Neuronal stem cell (in vitro differentiated cells): ENCODE measurements around the gene RNF113B.
A peak's percentile ranks its signal among the peaks of the same experiment; 100 is the strongest.

Experiments used
- DNase-seq: peaks from one replicate; pipeline ENCODE4 v3.0.0-alpha.2; 2013; ENCODE audit warnings: low spot score
- H2AFZ ChIP-seq: one replicate; pipeline ENCODE4 v1.6.1; 2013; ENCODE audit warnings: mild to moderate bottlenecking, low read length, inconsistent platforms
- H2AK5ac ChIP-seq: 2 replicates; pipeline ENCODE4 v1.6.1; 2013; ENCODE audit warnings: low read depth, mild to moderate bottlenecking, inconsistent platforms, low read length, moderate library complexity, mixed read lengths
- H2BK120ac ChIP-seq: 2 replicates; pipeline ENCODE4 v1.6.1; 2013; ENCODE audit warnings: low read depth, mild to moderate bottlenecking, inconsistent platforms, low read length, moderate library complexity, mixed read lengths
- H2BK12ac ChIP-seq: one replicate; pipeline ENCODE4 v1.6.1; 2013; ENCODE audit warnings: low read length, inconsistent platforms
- H2BK15ac ChIP-seq: 2 replicates; pipeline ENCODE4 v1.6.1; 2013; ENCODE audit warnings: mild to moderate bottlenecking, low read length, inconsistent platforms, mixed read lengths
- H2BK5ac ChIP-seq: one replicate; pipeline ENCODE4 v1.6.1; 2013; ENCODE audit warnings: inconsistent platforms, mild to moderate bottlenecking, low read length, moderate library complexity
- H3K14ac ChIP-seq: one replicate; pipeline ENCODE4 v1.6.1; 2013; ENCODE audit warnings: low read length, inconsistent platforms
- H3K18ac ChIP-seq: 2 replicates; pipeline ENCODE4 v1.6.1; 2013; ENCODE audit warnings: low read length, inconsistent platforms
- H3K23ac ChIP-seq: 2 replicates; pipeline ENCODE4 v1.6.1; 2013; ENCODE audit warnings: low read depth, mild to moderate bottlenecking, mixed read lengths, low read length, inconsistent platforms; ENCODE audit not compliant: poor library complexity
- H3K27ac ChIP-seq: replicated peaks from 3 replicates; pipeline ENCODE4 v1.5.1; 2013; ENCODE audit warnings: low read length, inconsistent platforms
- H3K27me3 ChIP-seq, 3 experiments: 2 replicates each; pipeline ENCODE4 v1.6.1; 2013; ENCODE audit warnings: low read length in 3 of 3, mild to moderate bottlenecking in 2 of 3, inconsistent platforms in 1 of 3, low read depth in 1 of 3, mixed read lengths in 1 of 3, moderate library complexity in 1 of 3; ENCODE audit not compliant: control insufficient read depth in 3 of 3, insufficient read depth in 3 of 3
- H3K36me3 ChIP-seq, 2 donors: replicated peaks in 1 of 2; 2 replicates each; pipeline ENCODE4 v1.6.1; 2013; ENCODE audit warnings: low read length in 2 of 2; ENCODE audit not compliant: control insufficient read depth in 2 of 2, insufficient read depth in 2 of 2
- H3K4ac ChIP-seq: 2 replicates; pipeline ENCODE4 v1.6.1; 2013; ENCODE audit warnings: inconsistent platforms, mild to moderate bottlenecking, low read length, moderate library complexity
- H3K4me1 ChIP-seq, 2 donors: 1 replicate in 1 of 2; 2 replicates in 1 of 2; pipeline ENCODE4 v1.6.1; 2013; ENCODE audit warnings: low read length in 2 of 2, low read depth in 1 of 2; ENCODE audit not compliant: control insufficient read depth in 2 of 2, insufficient read depth in 1 of 2
- H3K4me2 ChIP-seq: one replicate; pipeline ENCODE4 v1.6.1; 2013; ENCODE audit warnings: mild to moderate bottlenecking, low read length, inconsistent platforms; ENCODE audit not compliant: insufficient read depth, poor library complexity, severe bottlenecking
- H3K4me3 ChIP-seq, 2 donors: 2 replicates each; pipeline ENCODE4 v1.5.1; 2013; ENCODE audit warnings: low read length in 2 of 2, mild to moderate bottlenecking in 2 of 2, inconsistent platforms in 1 of 2, moderate library complexity in 1 of 2
- H3K79me1 ChIP-seq: one replicate; pipeline ENCODE4 v1.6.1; 2013; ENCODE audit warnings: low read depth, mild to moderate bottlenecking, inconsistent platforms, low read length, moderate library complexity
- H3K9ac ChIP-seq: one replicate; pipeline ENCODE4 v1.6.1; 2013; ENCODE audit warnings: mild to moderate bottlenecking, low read depth, low read length, inconsistent platforms; ENCODE audit not compliant: poor library complexity
- H3K9me3 ChIP-seq, 2 donors: replicated peaks in 1 of 2; 2 replicates each; pipeline versions ENCODE3 to v1.6.1; 2013; ENCODE audit warnings: low read length in 2 of 2, mild to moderate bottlenecking in 2 of 2, inconsistent platforms in 1 of 2, low read depth in 1 of 2, mixed read lengths in 1 of 2, moderate library complexity in 1 of 2; ENCODE audit not compliant: control insufficient read depth in 2 of 2, insufficient read depth in 1 of 2
- H4K8ac ChIP-seq: one replicate; pipeline ENCODE4 v1.6.1; 2013; ENCODE audit warnings: low read depth, mild to moderate bottlenecking, inconsistent platforms, low read length, moderate library complexity
- H4K91ac ChIP-seq: one replicate; pipeline ENCODE4 v1.6.1; 2013; ENCODE audit warnings: low read length, low read depth, mild to moderate bottlenecking, inconsistent platforms; ENCODE audit not compliant: poor library complexity
- whole genome bisulfite sequencing, 2 donors: extraction: QIAGEN DNeasy Blood & Tissue Kit; methylation state at CpG; one replicate each; pipeline ENCODE4 v1.1.7; 2013; ENCODE audit warnings: missing lambda C conversion rate in 2 of 2, mixed read lengths in 1 of 2; ENCODE audit not compliant: insufficient read length in 2 of 2, insufficient replicate concordance in 1 of 2; ENCODE audit errors: extremely low coverage in 2 of 2; 5-methylcytosine and 5-hydroxymethylcytosine counted together

RNF113B gene

GRCh38 chr13:98221234-98221633, 44.2 kb upstream of the RNF113B start:
- Histone ChIP-seq H3K4me3 (no peak overlapping the region), H2BK12ac (no peak overlapping the region), H2AK5ac (no peak overlapping the region), H3K4ac (no peak overlapping the region), H2AFZ (no peak overlapping the region), H4K8ac (no peak overlapping the region), H4K91ac (no peak overlapping the region), H2BK15ac (no peak overlapping the region), H3K27me3 (no peaks in the 10 kb centered on the region), H3K79me1 (peaks cover 6% of the 10 kb centered on the region), H3K27ac (no peak overlapping the region), H2BK5ac (no peak overlapping the region), H3K4me2 (no peak overlapping the region), H3K18ac (no peak overlapping the region), H3K14ac (no peak overlapping the region), H3K9ac (no peak overlapping the region), H3K23ac (no peak overlapping the region), H3K9me3 (peaks cover 0 to 13% of the 10 kb centered on the region in 2 donors), H2BK120ac (no peak overlapping the region), H3K4me1 (peaks cover 0 to 8% of the 10 kb centered on the region in 2 donors), H3K36me3 (peaks cover 11 to 43% of the 10 kb centered on the region in 2 donors)
- DNase-seq = no peak
- no CpG with 5 or more reads among the region's 6 CpGs for WGBS, 2 donors

- H3K23ac ChIP-seq = no peak overlapping the region
These were observed 43.3 kb upstream of the RNF113B start for GRCh38 chr13:98220271-98220791.

GRCh38 chr13:98219685-98220084, 42.6 kb upstream of the RNF113B start:
- Histone ChIP-seq H2BK15ac (no peak overlapping the region), H3K4me1 (peaks cover 0 to 6% of the 10 kb centered on the region in 2 donors), H3K27ac (no peak overlapping the region), H3K27me3 (no peaks in the 10 kb centered on the region), H3K36me3 (peaks cover 6 to 45% of the 10 kb centered on the region in 2 donors), H2AK5ac (no peak overlapping the region), H3K9ac (no peak overlapping the region), H3K9me3 (peaks cover 0 to 2% of the 10 kb centered on the region in 2 donors), H3K23ac (no peak overlapping the region), H4K8ac (no peak overlapping the region), H2AFZ (no peak overlapping the region), H3K4me3 (no peak overlapping the region), H3K18ac (no peak overlapping the region), H2BK12ac (no peak overlapping the region), H3K14ac (no peak overlapping the region), H4K91ac (no peak overlapping the region), H3K79me1 (peaks cover 5% of the 10 kb centered on the region), H3K4me2 (no peak overlapping the region), H3K4ac (no peak overlapping the region), H2BK120ac (no peak overlapping the region), H2BK5ac (no peak overlapping the region)
- no CpG with 5 or more reads among the region's 6 CpGs for WGBS, 2 donors
- DNase-seq = no peak

More at GRCh38 chr13:98220271-98220791, 43.3 kb upstream of the RNF113B start:
- Histone ChIP-seq H3K14ac (no peak overlapping the region), H3K4me2 (no peak overlapping the region), H3K18ac (no peak overlapping the region), H2BK5ac (no peak overlapping the region), H2BK12ac (no peak overlapping the region), H3K4me3 (no peak overlapping the region), H3K4ac (no peak overlapping the region), H2AK5ac (no peak overlapping the region), H2BK15ac (no peak overlapping the region), H2BK120ac (no peak overlapping the region), H3K9me3 (peaks cover 0 to 6% of the 10 kb centered on the region in 2 donors), H3K27ac (no peak overlapping the region), H2AFZ (no peak overlapping the region), H4K91ac (no peak overlapping the region), H3K27me3 (no peaks in the 10 kb centered on the region), H3K36me3 (peaks cover 11 to 43% of the 10 kb centered on the region in 2 donors), H3K4me1 (peaks cover 0 to 8% of the 10 kb centered on the region in 2 donors), H3K9ac (no peak overlapping the region), H4K8ac (no peak overlapping the region), H3K79me1 (peaks cover 6% of the 10 kb centered on the region)
- WGBS, 2 donors = no CpG with 5 or more reads among the region's 4 CpGs
- DNase-seq = no peak

- Histone ChIP-seq H4K91ac (no peak overlapping the region), H3K4me3 (no peak overlapping the region), H3K79me1 (peaks cover 3% of the 10 kb centered on the region), H4K8ac (no peak overlapping the region), H3K9ac (peak overlapping the region; percentile 50), H2BK120ac (no peak overlapping the region), H3K14ac (no peak overlapping the region), H3K27ac (peak overlapping the region; percentile 12), H2AFZ (no peak overlapping the region), H2AK5ac (no peak overlapping the region), H3K4ac (no peak overlapping the region), H2BK15ac (no peak overlapping the region), H3K18ac (no peak overlapping the region), H3K4me1 (peaks cover 0 to 5% of the 10 kb centered on the region in 2 donors), H2BK5ac (no peak overlapping the region), H2BK12ac (no peak overlapping the region), H3K23ac (no peak overlapping the region), H3K4me2 (no peak overlapping the region), H3K36me3 (peaks cover 3 to 61% of the 10 kb centered on the region in 2 donors), H3K9me3 (no peaks in the 10 kb centered on the region), H3K27me3 (no peaks in the 10 kb centered on the region)
- no CpG with 5 or more reads among the region's 12 CpGs for WGBS, 2 donors
- no peak for DNase-seq
These were observed 40.5 kb upstream of the RNF113B start for GRCh38 chr13:98217597-98217996.
